Endothelial cell of hepatic sinusoid (primary cell): ENCODE data around the gene DGUOK.

Source experiments
- in situ Hi-C: cut with HindIII; loops from 2 replicates; pipeline ENCODE4 v1.10.0; 2017; ENCODE audit warnings: low sequenced_read_pairs

Gene DGUOK

DNA sequence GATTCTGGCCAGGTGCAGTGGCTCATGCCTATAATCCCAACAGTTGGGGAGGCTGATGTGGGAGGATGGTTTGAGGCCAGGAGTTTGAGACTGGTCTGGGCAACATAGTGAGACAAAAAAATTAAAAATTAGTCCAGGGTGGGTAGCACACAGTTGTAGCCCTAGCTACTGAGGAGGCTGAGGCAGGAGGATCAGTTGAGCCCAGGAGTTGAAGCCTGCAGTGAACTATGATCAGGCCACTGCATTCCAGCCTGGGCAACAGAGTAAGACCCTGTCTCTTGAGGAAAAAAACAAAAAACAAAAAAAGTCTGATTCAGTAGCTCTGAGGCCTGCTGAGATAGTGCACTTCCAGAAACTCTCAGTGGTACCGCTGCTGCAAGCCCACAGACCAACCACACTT lies 50.1 kb downstream of the DGUOK start:
- in situ Hi-C loops, result no loop called here

DNA sequence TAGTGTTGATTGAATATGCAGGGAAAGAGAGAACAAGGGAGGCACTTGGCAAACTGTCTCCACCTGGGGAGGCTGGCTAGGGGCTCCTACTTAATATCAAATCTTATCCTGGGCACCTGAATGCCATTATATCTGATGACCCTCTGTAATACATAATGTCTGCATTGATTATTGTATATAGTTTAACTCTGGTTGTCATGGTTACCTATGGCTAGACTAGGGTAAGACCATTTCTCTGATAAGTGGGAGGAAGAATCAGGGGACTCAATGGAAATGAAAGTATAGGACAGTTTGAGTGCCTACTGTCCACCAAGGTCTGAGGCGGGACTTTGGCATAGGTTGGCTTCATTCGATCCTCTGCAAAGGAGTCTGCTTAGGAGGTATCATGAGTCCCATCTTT lies 50.8 kb downstream of the DGUOK start:
- in situ Hi-C loops, result no loop called here

DNA sequence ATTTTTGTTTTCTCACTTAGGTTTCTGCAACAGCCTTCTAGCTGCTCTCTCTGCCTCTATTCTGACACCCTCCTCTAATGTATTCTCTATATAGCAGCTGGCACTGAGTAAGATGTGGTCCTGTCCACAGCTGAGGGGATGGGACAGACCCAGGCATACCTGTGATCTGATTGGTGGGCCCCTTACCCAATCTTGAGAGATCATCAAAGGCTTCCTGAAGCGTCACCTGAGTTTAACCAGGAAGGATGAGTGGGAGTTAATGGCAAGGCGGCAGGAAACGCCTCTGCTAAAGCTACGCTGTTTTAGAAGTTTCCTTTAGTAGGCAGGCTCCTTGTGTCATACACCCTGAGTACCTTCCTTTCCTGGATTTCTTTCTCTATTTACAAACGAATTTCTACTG lies 52.3 kb downstream of the DGUOK start:
- in situ Hi-C loops, result no loop called here

DNA sequence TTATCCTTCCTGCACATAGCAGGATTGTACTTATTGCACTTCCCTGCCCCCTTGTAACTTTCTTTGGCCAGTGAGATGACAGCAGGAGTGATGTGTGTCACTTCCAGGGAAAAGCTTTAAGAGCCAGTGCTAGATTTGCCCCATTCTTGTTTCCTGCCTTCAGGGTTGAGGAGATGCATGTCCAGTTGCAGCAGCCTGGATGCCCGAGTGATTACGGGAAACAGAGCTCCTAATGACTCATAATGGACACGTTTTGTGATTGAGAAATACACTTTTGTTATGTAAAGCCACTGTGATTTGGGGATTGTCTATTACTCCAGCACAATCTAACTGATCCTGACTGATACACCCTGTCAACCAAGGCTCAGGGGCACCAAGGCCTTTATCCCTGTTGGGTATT lies 53.0 kb downstream of the DGUOK start:
- in situ Hi-C loops, result no loop called here

DNA sequence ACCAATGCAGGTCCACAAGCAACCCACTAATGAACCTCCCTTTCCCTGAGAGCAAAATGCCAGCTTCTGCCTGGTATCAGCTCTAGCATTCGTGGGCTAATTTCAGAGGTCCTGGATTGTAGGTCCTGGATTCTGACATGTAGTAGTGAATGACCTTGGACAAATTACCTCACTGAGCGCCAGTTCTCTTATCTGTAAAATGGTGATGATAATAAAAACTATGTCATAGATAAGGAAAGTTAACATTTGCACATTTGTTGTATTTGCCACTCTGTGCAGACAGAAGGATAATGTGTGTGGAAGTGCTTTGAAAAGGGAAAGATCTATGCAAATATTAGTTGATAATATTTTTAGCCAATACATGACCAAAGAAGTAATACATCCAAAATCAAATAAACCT lies 53.9 kb downstream of the DGUOK start:
- in situ Hi-C loops, result no loop called here

DNA sequence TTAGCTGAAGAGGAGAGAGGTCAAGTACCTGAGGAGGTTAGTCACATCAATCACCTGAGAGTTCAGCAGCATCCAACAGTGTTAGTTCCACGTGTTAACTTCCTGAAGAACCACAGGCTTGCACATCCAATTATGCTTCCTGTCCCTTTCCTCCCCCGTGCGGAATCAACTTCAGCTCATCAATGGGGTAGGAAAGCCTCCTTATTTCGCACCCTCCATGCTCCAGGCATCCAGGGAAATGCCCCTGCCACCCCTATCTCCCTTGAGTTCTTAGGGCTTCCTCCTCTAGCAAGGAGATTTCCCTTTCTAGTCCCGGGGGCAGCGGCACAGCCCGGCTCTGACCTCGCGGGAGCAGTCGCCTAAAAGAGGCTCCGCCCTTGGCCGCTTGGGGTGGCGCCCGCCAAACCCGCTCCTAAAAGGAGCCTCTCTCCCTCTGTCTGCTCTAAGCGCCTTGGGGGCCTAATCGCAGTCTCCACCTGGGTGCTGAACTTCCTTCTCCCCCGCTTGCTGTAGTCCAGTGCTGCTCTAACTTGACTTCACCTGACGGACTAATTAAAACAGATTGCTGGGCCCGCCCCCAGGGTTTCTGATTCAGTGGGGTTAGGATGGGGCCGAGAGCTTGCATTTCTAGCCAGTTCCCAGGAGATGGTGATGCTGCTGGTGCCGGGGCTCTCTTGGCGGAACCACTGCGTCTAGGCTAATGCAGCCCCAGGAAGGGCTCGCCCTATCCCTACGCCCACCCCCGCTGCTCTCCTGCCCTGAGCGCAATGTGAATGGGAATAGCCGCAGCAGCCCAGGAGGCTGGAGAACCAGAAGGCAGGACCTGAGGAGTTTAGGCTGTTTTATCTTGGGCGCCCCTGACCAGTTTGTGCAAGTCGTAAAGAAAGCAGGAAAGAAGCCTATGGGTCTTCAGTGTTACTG lies 54.7 kb downstream of the DGUOK start:
- in situ Hi-C loops, result no loop called here

DNA sequence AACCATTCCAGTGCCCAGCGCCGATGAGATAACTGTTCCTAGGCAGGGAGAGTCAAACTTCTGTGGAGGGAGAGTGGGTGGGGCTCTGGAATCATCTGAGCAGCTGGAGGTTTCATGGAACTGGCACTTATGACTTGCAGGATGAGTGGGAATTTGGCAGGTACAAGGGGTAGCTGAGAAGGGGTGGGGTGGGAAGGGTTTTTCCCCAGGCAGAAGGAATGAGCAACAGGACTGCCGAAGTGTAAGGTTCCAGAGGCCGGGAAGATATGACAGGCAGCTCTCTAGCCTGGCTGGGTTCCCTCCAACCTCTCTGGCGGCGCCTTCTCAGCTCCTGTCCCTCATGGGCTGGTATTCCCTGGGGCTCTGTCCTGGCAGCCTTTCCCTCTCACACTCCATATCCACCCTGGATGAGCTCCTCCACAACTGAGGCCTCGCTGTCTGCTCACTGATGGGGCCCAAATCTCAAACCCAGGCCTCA lies 55.5 kb downstream of the DGUOK start:
- in situ Hi-C loops, result no loop called here

DNA sequence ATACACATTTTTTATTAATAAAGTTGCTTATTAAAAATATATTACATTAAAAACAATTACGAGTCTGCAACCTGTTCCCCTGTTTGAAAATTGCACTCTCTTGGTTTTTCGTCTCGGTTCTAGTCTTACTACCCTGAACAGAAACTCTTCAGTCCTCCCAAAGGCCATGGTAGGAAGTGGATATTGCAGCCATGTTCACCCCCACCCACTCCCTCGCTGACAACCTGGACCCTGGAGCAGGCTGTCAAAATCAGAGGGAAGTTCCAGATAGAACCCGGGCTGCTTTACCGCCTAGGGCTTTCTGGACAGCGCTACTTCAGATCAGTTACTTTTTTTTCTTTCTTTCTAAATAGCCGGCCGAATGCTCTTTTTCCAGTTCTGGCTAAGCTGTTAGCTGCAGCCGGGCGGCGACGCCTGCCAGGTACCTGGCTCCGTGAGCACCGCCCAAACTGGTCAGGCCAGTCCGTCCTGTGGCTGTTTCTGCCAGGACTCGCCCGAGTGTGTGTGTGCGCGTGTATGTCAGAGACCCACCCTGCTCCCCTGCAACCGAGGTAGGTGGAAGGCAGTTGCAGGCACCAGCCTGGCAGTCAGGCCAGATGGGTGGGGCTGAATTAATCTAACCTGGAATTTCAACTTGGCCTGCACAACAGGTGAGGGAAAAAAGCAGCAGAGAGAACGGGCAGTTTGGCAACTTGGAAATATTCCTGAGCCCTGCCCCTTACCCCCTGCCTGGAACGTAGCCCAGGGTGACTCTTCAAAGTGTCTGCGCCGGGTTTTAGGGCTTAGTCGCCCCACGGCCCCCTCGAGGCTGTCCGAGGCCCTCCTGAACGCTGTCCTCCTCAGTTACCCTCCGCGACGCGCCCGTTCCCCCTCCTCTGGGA lies 56.9 kb downstream of the DGUOK start:
- in situ Hi-C loops, result no loop called here

DNA sequence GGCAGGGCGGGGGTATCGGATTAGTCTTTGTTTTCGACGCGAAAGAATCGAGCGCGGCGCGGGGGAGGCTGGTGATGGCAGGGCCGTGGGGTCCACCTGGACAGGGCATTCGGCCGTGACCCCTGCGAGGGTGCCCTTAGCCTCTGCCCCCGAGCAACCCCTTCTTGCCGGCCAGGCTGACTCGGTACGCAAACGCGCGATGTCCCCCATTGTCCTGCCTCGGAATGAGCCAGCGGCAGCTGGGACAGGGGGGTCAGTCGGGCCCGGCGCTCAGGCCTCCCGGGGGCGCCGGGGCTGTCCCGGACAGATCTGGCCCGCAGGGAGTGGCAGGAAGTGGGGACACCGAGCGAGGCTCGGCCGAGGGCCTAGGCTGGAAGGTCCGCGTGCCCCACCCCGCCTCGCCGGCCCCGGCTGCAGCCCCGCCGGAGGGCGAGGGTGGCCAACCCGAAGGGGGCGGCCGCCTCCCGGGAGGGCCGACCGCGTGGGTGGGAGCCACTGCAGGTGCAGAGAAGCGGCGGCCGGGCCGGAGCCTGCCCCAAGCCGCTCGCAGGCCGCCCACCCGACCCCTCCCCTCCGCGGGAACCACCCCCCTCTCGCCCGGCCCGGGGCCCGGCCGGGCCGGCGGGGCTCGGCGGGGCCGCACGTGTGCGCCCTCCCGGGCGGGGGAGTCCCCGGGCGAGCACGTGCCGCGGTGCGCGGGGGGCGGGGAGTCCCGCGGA lies 57.7 kb downstream of the DGUOK start, which contains the start of gene TET3:
TSS of gene TET3 (plus strand) at position 708 of the 719 bp plus-strand sequence. CDS start 1,494 bp downstream, outside the sequence.
- in situ Hi-C loops, result no loop called here

DNA sequence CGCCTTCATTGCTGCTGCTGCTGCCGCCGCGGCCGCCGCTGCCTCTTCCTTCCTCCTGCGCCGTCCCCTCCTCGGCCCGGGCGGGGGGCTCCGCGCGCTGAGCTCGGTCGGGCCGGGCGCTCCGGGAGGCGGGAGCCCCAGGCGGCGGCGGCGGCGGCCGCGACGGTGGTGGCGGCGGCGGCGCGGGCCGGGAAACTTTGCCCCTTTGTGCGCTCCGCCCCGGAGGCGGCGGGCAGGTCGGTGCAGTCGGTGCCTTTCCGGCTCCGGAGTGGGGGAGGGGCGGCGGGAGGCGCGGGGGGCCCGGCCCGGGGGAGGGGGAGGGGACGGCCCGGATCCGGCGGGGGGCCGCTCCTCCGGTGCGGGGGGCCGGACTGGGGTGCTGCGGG lies 58.2 kb downstream of the DGUOK start:
- in situ Hi-C loops, result no loop called here

DNA sequence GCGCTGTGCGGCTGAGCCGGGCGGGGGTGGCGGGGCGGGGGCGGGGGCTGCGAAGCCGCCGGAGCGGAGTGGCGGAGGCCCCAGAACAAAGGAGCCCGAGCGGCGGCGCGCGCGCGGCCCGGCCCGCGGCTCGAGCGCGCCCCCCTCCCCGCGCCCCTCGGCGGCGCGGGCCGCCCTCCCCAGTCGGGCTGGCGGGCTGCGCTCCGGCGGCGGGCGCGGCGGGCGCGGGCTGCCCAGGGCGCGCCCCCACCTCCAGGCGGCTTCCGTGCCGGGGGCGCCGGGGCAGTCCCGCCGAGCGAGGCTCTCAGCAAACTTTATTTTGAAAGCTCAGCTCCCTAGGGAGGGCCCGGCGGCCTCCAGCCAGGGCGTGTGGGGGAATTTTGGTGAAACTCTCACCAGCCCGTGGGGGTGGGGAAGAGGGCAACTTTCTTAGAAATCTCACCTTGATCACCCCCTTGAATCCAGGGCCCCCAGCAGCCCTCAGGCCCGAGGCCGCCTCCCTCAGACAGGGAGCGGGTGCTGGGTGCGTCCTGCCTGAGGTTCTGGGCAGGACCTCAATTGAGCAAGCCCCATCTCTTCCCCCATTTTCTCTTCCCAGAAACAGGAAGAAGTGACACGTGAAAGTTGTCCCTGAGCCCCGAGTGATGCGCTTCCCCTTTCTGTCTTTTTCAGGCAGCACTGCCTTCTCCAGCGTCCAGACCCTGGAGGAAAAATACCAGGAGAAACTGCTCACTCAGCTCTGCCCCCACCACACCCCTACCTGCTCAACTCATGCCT lies 58.8 kb downstream of the DGUOK start:
- in situ Hi-C loops, result no loop called here

DNA sequence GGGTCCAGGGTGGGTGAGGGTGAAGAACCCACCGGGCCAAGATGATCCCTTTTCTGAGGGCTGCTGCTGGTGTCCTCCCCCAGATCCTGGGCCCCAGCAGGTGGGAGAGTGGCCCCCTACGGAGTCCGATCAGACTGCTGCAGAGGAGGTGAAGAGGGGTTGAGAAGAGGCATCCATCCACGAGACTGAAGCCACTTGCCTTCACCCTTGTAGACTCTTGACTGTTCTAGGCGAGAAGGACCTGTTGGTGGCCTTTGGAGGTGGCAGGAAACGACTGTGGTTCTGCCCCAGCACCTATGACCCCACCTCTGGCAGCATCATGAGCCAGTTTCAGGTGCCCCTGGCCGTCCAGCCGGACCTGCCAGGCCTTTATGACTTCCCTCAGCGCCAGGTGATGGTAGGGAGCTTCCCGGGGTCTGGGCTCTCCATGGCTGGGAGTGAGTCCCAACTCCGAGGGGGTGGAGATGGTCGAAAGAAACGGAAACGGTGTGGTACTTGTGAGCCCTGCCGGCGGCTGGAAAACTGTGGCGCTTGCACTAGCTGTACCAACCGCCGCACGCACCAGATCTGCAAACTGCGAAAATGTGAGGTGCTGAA lies 59.5 kb downstream of the DGUOK start:
- in situ Hi-C loops, result no loop called here

DNA sequence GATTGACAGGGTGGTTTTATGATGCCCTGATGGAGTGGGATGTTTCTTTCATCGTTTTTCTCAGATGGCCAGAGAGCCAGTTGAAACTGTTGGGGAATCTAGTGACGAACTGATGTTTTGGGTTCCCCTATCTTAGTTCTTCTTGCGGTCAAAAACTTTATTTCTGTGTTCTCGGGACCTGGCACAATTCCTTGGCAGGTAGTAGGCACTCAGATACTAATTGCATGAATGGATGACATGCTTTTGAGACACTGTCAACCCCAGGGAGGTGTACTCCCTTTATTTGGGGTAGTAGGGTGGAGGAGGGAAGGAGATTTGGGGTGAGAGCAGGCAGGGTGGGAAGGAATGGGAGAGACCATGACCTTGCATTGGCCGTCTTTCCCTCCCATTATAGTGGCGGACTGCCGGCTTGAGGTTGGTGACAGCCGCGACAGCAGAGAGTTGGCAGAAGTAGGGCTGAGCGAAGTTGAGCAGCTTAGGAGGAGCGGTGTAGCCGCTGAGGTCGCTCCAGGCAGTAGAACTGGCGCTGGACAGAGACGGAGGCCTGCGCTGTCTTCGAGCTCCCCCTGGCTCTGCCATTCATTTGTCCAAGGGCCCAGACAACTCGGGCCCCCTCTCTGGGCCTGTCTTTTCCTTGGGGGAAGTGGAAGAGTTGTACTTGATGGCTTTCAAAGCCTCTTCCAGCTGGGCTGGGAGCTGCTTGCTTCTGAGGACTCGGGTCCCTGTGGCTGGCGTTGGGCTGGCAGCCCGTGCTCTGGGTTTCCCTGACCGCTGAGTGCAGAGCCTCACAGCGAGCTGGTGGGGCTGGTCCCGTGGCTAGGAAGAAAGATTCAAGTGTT lies 60.6 kb downstream of the DGUOK start:
- in situ Hi-C loops, result no loop called here

DNA sequence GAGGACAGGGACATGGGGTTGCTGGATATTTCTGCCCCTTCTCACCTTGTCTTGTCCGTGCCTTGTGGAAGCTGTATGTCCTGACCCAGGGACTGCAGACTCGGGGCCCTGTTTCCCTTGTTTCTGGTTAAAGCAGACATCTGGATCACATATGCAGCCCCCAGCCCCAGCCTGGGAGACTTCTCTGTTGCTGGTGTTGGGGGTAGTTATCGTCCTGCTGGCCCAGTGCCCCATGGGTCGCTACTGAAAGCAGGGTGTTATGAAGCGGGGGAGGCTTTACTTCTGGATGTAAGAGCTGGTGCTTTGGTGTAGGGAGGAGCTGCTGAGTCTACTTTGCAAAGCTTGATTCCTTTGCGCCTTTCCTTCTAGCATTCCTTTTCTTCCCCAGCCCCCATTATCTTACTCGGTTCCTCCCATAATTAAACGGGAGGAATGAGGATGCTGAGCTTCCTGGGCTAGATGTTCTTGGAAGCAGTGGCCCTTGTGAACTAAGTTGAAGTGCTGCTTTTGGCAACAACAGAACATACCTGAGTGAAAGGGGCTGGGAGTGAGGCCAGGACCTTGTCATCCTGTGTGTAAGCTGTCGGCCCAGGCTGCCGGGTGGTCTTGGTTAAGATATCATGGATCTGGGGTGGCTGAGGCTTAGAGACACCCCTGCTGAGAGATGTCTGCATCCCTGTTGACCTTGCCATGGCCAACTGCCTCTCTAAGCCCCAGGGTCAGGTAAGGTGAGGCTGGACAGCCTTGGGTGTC lies 61.4 kb downstream of the DGUOK start:
- in situ Hi-C loops, result no loop called here

DNA sequence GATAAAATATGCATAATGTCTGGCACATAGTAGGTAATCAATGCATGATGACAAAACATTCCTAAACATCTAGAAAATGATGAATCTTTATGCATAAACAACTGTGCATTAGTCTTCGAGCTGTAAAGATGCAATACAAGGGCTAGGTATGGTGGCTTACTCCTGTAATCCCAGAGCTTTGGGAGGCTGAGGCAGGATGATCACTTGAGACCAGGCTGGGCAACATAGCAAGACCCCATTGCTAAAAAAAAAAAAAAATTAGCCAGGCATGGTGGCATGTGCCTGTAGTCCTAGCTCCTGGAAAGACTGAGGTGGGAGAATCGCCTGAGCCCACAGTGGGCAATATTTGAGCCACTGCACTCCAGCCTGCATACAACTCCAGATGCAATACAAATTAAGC lies 63.3 kb downstream of the DGUOK start:
- in situ Hi-C loops, result no loop called here

DNA sequence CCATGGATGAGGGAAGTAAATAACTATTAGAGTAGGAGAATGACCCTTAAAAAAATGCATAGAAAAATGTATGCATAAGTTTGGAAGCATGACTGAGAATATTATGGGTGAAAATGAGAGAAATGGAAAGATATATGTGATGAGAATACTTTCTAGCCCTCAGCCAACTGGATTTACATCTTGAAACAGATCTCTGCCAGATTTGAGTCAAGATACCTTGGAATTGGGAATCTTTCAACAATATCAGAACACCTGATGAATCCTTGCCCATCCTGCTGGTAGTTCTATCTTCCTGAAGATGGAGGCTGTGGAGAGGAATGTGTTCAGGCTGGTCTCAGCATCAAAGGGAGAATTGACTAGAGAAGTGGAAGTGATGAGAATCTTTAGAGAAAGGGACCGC lies 63.9 kb downstream of the DGUOK start:
- in situ Hi-C loops, result no loop called here

DNA sequence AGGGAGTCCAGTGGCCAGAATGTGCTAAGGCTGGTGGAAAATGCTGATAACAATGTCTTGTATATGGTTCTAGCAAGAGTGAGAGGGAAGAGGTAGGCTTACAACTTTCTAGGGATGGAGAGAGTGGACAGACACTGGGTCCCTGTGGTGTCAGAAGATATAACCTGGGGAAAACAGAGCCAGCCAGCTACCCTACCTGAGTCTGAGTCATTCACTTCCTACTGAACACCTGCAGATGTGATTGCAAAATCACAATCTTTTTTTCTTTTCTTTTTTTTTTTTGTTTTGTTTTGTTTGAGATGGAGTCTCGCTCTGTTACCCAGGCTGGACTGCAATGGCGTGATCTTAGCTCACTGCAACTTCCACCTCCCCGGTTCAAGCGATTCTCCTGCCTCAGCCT lies 65.4 kb downstream of the DGUOK start:
- in situ Hi-C loops, result no loop called here

DNA sequence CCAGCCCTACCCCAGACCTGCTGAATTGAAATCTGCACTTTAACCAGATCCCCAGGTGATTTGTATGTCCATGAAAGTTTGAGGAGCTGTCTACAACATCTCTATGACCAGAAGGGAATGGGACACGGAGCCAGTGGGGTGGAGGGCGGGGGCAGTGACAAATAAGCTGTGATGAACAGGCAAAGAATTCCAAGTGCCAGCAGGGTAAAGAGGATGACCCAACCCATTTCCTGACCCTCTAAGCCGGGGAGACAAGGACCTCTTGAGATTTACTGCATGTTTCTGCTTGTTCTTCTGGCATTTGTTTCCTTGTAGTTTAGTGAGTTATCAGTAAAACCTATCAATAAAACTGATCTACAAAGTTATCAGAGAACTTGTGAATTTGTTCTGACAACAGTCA lies 66.7 kb downstream of the DGUOK start:
- in situ Hi-C loops, result no loop called here
